ENCODE data around the gene LEUTX. TPM values are rescaled to one million over a fixed set of nuclear protein-coding genes. Genes with fewer than 3 reads are reported as not detected.
A peak's percentile ranks its signal among the peaks of the same experiment; 100 is the strongest.
"Not testable (repeated sequence)": the region's sequence is repeated elsewhere in the genome, so short reads cannot be mapped to it uniquely, and the experiment has no call there.

The LEUTX gene
- not detected in 2 replicates for total RNA-seq

GRCh38 chr19:39778763-39779162, at the start of gene LEUTX:
LEUTX (plus strand) TSS chr19:39778854; CDS start chr19:39778921, 67 bp downstream.
- no peak for DNase-seq (ENCODE audit: low read depth)

- DNase-seq (ENCODE audit: low read depth), result no peak
Observed at GRCh38 chr19:39729594-39729993, 49.1 kb upstream of the LEUTX start.

DNA sequence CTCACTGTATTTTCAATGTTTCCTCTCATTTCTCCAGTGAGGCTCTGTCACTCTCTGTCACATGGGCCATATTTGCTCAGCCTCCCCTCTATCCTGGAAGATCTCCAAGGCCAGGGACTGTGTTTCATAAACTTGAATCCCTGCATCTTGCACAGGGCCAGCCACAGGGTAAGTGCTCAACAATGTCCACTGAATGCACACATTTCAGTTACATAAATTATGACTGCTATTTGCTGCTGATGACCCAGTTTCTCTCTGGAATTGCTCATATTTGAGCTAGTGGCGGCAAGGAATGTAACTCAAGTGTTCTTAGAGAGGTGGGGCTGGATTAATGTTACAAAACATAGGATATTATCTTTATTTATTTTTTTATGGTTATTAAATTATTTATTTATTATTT, 47.0 kb upstream of the LEUTX start:
- no peak for DNase-seq (ENCODE audit: low read depth)

DNA sequence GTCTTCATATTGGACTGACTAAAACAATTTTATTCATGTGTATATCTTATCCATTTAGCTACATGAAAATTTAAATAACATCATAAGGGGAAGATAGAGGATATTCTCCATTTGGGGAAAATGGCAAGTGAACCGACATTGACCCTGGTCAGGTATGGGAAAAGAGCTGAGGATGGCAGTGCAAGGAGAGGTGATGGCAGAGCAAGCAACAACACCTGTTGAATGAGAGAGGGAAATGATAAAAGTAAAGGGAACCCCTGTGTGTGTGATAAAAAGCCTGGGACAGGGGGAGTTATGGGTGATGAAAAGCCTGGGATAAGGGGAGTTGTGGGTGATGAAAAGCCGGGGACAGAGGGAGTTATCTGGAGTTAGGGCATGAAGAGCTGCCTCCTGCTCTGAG, 44.8 kb upstream of the LEUTX start:
- DNase-seq (ENCODE audit: low read depth), result no peak

DNA sequence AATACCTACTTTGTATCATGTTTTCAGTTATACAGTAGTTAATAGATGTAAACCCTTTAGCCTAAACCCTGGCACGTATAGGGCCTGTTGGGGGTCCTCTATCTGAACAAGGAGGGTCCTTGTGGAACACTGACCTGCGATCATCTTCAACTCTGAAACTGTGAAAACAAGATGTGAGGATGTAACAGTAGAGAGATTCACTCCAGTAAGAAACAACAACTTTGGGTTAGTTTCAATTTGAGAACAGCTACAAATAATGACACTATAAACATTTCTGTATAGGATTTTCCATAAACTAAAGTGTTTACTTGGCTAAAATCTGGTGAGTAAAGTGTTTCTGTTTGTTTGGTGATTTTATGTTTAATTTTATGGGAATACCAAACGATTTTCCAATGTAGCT, 43.0 kb upstream of the LEUTX start:
- no peak for DNase-seq (ENCODE audit: low read depth)

DNA sequence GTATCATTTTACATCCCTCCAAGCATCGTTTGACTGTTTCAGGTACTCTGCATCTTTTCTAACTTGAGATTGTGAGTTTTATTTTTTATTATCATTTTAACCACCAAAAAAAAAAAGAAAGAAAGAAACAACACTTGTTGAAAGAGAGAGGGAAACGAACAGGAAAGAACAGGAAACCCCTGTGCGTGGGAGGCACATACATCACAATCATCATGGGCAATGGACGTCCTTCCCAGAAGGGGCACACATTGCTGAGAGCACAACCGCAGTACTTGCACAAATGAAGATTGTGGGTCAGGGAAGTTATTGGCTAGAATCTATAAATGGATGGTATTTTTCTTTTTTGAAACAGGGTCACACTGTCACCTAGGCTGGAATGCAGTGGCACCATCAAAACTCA, 42.6 kb upstream of the LEUTX start:
- DNase-seq (ENCODE audit: low read depth), result no peak

DNA sequence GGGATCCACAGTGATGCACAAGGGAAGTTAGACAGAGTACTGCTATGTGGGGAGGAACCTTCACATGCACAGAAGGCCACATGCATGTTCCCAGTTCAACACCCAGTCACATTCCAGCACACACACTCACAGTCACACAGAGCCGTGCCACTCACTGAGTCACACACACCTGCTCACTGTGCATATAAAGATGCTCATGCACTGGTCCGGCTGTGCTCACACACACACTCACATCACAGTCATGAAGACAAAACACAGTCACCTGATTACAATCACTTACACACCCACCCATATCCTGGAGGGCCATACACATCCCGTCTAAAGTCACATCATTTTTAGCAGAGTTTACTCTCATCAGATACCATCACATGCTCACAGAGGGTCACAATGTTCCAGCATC, 41.3 kb upstream of the LEUTX start:
- DNase-seq (ENCODE audit: low read depth), result no peak

GRCh38 chr19:39737891-39738290, 40.8 kb upstream of the LEUTX start, which contains the start of gene CLC:
CLC (minus strand) TSS chr19:39738029; CDS start chr19:39737952, 77 bp downstream.
- no peak for DNase-seq (ENCODE audit: low read depth)

DNA sequence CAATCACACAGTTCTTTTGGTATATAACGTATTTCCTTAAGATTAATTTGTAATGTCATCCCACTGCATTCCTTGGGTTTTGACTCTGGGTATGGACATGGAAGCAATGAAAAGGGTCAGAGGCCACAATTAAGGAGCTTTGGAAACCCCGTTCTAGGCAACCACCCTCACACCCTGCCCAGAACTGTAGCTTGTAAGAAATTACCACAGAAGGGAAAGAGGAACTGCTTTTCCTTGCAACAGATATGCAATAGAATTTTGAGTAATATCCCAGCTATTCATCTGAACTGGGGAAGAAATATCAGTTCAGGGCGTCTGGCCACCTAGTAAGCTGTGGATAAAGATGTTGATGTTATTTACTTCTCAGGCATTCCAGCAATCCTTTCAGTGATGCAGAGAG, 39.8 kb upstream of the LEUTX start:
- DNase-seq (ENCODE audit: low read depth), result no peak

DNA sequence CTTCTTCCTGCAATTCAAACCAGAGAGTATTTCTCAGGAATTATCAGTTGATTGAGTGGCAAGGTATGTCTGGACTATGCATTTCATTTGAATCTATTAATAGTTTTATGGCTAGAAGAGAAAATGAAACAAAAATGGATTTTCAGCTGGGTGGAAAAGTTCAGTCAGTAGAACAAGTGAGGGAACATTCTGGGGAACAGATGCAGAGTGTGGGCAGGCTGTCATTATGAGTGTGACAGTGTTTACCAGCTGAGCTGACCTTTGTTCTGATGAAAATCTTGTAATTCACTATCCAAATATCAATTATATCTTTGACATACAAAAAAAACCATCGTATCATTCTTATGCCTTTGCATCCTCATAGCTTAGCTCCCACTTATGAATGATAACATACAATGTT, 38.3 kb upstream of the LEUTX start:
- DNase-seq (ENCODE audit: low read depth), result no peak

DNA sequence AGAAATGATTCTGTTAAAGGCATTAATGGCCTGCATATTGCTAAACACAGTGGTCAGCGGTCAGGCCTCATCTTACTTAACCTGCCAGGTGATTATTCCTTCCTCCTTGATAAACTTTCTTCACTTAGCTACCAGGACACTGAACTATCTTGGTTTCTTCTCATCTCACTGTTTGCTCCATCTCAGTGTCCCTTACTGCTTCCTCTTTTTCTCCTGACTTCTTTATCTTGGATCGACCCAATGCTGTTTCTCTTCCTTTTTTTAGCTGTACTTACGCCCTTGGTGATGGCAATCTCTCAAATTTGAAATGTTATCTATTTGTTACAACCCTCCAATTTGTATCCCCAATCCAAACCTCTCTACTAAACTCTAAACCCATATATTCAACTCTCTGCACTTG, 33.0 kb upstream of the LEUTX start:
- DNase-seq (ENCODE audit: low read depth), result no peak

GRCh38 chr19:39746836-39747529, 31.7 kb upstream of the LEUTX start:
- DNase-seq (ENCODE audit: low read depth), result no peak

GRCh38 chr19:39749981-39750380, 28.7 kb upstream of the LEUTX start:
- no peak for DNase-seq (ENCODE audit: low read depth)

DNA sequence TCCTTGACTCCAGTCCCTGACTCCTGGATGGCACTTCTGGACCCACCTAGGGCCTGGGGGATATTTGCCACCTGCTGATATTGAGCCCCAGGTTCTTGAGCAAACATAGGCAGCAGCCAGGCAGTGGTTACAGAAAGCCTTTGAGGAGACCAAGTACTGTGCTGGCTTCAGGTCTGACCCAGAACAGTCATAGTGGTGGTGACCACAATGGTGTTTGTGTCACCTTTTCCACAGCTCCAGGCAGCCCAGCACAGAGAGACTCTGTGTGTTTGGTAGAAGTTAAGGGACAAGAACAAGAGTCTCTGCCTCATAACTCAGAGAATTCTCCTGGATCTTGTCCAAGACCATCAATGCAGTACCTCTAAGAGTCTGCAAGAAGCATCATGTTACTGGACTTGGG, 26.3 kb upstream of the LEUTX start:
- DNase-seq (ENCODE audit: low read depth), result no peak

- DNase-seq (ENCODE audit: low read depth), result no peak
Observed at GRCh38 chr19:39752795-39753194, 25.9 kb upstream of the LEUTX start.

GRCh38 chr19:39754544-39754943, 24.1 kb upstream of the LEUTX start:
- no peak for DNase-seq (ENCODE audit: low read depth)

- no peak for DNase-seq (ENCODE audit: low read depth)
Observed at GRCh38 chr19:39754971-39755370, 23.7 kb upstream of the LEUTX start.

DNA sequence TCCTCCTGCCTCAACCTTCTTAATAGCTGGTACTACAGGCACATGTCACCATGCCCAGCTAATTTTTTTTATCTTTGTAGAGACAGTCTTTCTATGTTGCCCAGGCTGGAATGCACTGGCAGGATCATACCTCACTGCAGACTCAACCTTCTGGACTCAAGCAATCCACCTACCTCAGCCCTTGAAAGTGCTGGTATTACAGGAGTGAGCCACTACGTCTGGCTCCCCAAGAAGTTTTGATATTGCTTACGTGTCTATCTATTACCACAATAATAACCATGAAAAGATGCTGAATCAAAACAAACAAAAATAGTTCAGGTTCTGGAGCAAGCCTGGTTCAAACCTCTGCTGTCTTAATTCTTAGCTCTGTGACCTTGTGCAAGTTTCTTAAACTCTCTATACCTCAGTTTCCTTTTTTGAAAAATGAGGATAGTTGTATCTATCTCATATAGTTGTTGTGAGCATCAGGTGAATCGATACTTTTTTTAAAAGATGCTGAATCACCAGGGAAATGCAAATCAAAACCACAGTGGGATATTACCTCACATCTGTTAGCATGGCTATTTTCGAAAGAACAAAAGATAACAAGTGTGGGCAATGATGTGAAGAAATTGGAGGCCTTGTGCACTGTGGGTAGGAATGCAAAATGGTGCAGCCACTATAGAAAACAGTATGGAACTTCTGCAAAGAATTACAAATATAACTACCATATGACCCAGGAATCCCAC, 19.0 kb upstream of the LEUTX start:
- no peak for DNase-seq (ENCODE audit: low read depth)

DNA sequence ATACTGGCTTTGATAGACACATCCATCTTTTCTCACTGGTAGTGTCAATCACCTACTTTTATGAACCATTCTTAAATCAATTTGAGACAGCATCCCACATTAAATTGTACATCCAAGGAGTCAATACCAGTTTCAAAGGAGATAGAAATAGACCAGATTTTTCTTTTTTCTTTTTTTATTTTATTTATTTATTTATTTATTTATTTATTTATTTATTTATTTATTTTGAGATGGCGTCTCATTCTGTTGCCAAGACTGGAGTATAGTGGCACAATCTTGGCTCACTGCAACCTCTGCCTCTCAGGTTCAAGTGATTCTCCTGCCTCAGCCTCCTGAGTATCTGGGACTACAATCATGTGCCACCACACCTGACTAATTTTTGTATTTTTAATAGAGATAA, 16.8 kb upstream of the LEUTX start:
- DNase-seq (ENCODE audit: low read depth), result not testable (repeated sequence)

GRCh38 chr19:39765091-39766076, 13.3 kb upstream of the LEUTX start:
- DNase-seq (ENCODE audit: low read depth), result peak; percentile 20

DNA sequence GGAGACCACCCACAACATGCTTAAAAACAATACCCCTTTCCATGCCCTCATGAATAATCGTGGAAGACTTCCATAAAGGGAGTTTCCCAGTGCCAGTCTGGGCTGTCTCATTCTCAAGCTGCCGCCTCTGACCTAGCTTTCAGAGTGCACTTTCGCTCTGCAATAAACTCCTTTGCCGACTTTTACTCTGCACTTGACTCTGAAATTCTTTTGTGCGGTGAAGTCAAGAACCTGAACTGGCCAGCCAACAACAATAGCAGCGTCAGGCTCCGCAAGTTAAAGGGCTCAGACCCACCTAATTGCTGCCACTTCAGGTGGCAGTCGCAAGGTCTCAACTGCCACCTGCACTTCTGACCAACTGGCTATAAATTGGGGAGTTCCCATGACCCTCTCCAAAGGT, 10.3 kb upstream of the LEUTX start:
- peak; percentile 18 for DNase-seq (ENCODE audit: low read depth)

- peak; percentile 0 for DNase-seq (ENCODE audit: low read depth)
Observed at GRCh38 chr19:39768786-39769185, 9.9 kb upstream of the LEUTX start.

All from renal cortical epithelial cell (primary cell).